H1 (cell line): ENCODE results near the gene PANX1. TPM values are rescaled to one million over a fixed set of nuclear protein-coding genes. Genes with fewer than 3 reads are reported as not detected.

Source experiments
- CHD1 ChIP-seq: IDR thresholded peaks from 2 replicates; pipeline ENCODE4 v1.6.1; 2012; ENCODE audit warnings: low read depth, low read length, improper control_type of control experiment
- SAP30 ChIP-seq: fragments of 300-600 bp; sonication (generic); IDR thresholded peaks from 2 replicates; pipeline ENCODE4 v1.7.1; 2012; ENCODE audit warnings: low read length, moderate library complexity, mild to moderate bottlenecking, inconsistent platforms; ENCODE audit not compliant: insufficient read depth, insufficient replicate concordance
- SIX5 ChIP-seq: IDR thresholded peaks from 2 replicates; pipeline ENCODE4 v1.6.1; 2011; ENCODE audit warnings: mild to moderate bottlenecking, low read depth, low read length
- polyA plus RNA-seq, 7 experiments: library from polyadenylated mRNA; depleted of rRNA in 3 of 7; stranded (reverse) in 5 of 7; unstranded in 2 of 7; fragments of >200 nt in 5 of 7; fragments of 200-250 nt in 2 of 7; gene quantifications; 1 replicate in 5 of 7; 2 replicates in 1 of 7; 4 replicates in 1 of 7; pipeline versions ENCODE4 v1.2.1 to v1.2.3, GENCODE V29; 2011 to 2013; ENCODE audit warnings: missing spikeins in 2 of 7, mixed read lengths in 2 of 7
- total RNA-seq: library from RNA; stranded (reverse); fragmentation: NEBNext Ultra II Directional; extraction: Animal tissue kit (Norgen Biotek cat#: 25700); gene quantifications from 2 replicates; pipeline ENCODE4 v1.2.1, GENCODE V29; 2021
- TF ChIP-seq, protein P1 (sequence below): IDR thresholded peaks from 2 replicates; pipeline ENCODE4 v1.6.1; 2012; ENCODE audit warnings: low read length, inconsistent platforms

The PANX1 gene
- total and polyA plus RNA-seq, 2 of the 8 experiments (the other 6 are each of a cell fraction or from before 2014, with no cell fraction given): 15.9 to 35.2 TPM

DNA sequence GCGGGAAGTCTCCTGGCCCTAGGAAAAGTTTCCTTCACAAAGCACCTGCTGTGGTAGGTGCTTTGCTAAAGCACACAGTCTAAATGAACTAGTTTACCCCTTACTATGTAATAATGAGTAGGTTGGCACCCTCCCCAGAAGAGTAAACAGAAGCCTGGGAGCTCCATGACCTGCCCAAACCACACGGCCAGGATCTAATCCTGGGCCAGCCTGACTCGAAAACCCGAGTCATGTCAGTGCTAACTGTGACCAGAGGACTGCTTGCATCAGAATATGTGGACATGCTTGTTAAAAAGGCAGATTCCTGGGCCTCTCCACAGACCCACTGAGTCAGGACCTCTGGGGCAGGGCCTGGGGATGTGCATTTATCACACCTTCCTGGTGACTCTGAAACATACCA, 67.7 kb downstream of the PANX1 start (continued):
- TF ChIP-seq SAP30 (no peak), CHD1 (no peak), SIX5 (no peak)
- TF ChIP-seq, protein P1, sequence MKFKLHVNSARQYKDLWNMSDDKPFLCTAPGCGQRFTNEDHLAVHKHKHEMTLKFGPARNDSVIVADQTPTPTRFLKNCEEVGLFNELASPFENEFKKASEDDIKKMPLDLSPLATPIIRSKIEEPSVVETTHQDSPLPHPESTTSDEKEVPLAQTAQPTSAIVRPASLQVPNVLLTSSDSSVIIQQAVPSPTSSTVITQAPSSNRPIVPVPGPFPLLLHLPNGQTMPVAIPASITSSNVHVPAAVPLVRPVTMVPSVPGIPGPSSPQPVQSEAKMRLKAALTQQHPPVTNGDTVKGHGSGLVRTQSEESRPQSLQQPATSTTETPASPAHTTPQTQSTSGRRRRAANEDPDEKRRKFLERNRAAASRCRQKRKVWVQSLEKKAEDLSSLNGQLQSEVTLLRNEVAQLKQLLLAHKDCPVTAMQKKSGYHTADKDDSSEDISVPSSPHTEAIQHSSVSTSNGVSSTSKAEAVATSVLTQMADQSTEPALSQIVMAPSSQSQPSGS: no peak
- TF ChIP-seq, all 59 proteins: peak for 0
